ENCODE results near the gene GALNT6. TPM values are rescaled to one million over a fixed set of nuclear protein-coding genes. Genes with fewer than 3 reads are reported as not detected.

Gene GALNT6
- total and polyA plus RNA-seq, 2 experiments from 2014 or later, result 4.3 to 9.4 TPM

- no peak overlapping the region for H3K4me2 ChIP-seq (ENCODE audit: unreplicated experiment)
- in situ Hi-C loops (cut with MboI), result no loop called here
- no peaks in the 10 kb centered on the region for H3K27me3 ChIP-seq (replicated peaks; ENCODE audit: insufficient read depth)
- no peak overlapping the region for H2AFZ ChIP-seq
- 86 to 92% methylated on average over 4 of the region's 4 CpGs for WGBS, 2 experiments (ENCODE audit: low coverage in 1 of 2, low lambda C conversion rate in 2 of 2, missing lambda C conversion rate in 2 of 2)
- no peaks in the 10 kb centered on the region for H3K79me2 ChIP-seq (ENCODE audit: insufficient read depth)
- peaks cover 21% of the 10 kb centered on the region for H3K4me1 ChIP-seq (ENCODE audit: insufficient read depth)
- no peak overlapping the region for H3K9ac ChIP-seq
- H3K9me3 ChIP-seq (ENCODE audit: low read depth), result no peaks in the 10 kb centered on the region
- no peaks in the 10 kb centered on the region for H3K36me3 ChIP-seq (ENCODE audit: low read depth)
- no peaks in the 10 kb centered on the region for H4K20me1 ChIP-seq (ENCODE audit: insufficient read depth)
- DNase-seq, result no peak
- TF ChIP-seq EZH2phosphoT487 (IDR thresholded peaks at IDR 0.05; ENCODE audit: insufficient read depth, low read depth) (no peak), EZH2 (IDR thresholded peaks at IDR 0.05; ENCODE audit: insufficient read depth, poor library complexity, severe bottlenecking) (no peak)
- no peaks in the 10 kb centered on the region for H3K9me2 ChIP-seq (ENCODE audit: insufficient read depth)
- H3K27ac ChIP-seq, result no peak overlapping the region
- no peak overlapping the region for H3K4me3 ChIP-seq
- H3F3A ChIP-seq (ENCODE audit: insufficient read depth), result peaks cover 22% of the 10 kb centered on the region
Measured at GRCh38 chr12:51386351-51386750, 4.9 kb downstream of the GALNT6 start.

GRCh38 chr12:51383269-51383905, 7.8 kb downstream of the GALNT6 start:
- in situ Hi-C loops (cut with MboI), result no loop called here

GRCh38 chr12:51382173-51382572, 9.0 kb downstream of the GALNT6 start:
- H3K4me3 ChIP-seq, result no peak overlapping the region
- no peak overlapping the region for H3K4me2 ChIP-seq (ENCODE audit: unreplicated experiment)
- no peak for DNase-seq
- H3K36me3 ChIP-seq (ENCODE audit: low read depth), result no peaks in the 10 kb centered on the region
- H3K27me3 ChIP-seq (replicated peaks; ENCODE audit: insufficient read depth), result no peaks in the 10 kb centered on the region
- no peaks in the 10 kb centered on the region for H3K4me1 ChIP-seq (ENCODE audit: insufficient read depth)
- no peaks in the 10 kb centered on the region for H4K20me1 ChIP-seq (ENCODE audit: insufficient read depth)
- no peak for TF ChIP-seq EZH2 (IDR thresholded peaks at IDR 0.05; ENCODE audit: insufficient read depth, poor library complexity, severe bottlenecking)
- no peak for TF ChIP-seq EZH2phosphoT487 (IDR thresholded peaks at IDR 0.05; ENCODE audit: insufficient read depth, low read depth)
- H3K27ac ChIP-seq, result no peak overlapping the region
- 87 to 89% methylated on average over 7 of the region's 7 CpGs for WGBS, 2 experiments (ENCODE audit: low coverage in 1 of 2, low lambda C conversion rate in 2 of 2, missing lambda C conversion rate in 2 of 2)
- no peaks in the 10 kb centered on the region for H3K9me2 ChIP-seq (ENCODE audit: insufficient read depth)
- in situ Hi-C loops (cut with MboI), result no loop called here
- H3K9me3 ChIP-seq (ENCODE audit: low read depth), result no peaks in the 10 kb centered on the region
- no peaks in the 10 kb centered on the region for H3K79me2 ChIP-seq (ENCODE audit: insufficient read depth)
- H3K9ac ChIP-seq, result no peak overlapping the region
- no peaks in the 10 kb centered on the region for H3F3A ChIP-seq (ENCODE audit: insufficient read depth)
- H2AFZ ChIP-seq, result no peak overlapping the region

More at GRCh38 chr12:51383269-51383905, 7.8 kb downstream of the GALNT6 start:
- peaks cover 7% of the 10 kb centered on the region for H3F3A ChIP-seq (ENCODE audit: insufficient read depth)
- no peak overlapping the region for H3K4me3 ChIP-seq
- no peak overlapping the region for H3K4me2 ChIP-seq (ENCODE audit: unreplicated experiment)
- H3K27ac ChIP-seq, result no peak overlapping the region
- H3K9ac ChIP-seq, result no peak overlapping the region
- H3K9me3 ChIP-seq (ENCODE audit: low read depth), result no peaks in the 10 kb centered on the region
- H3K9me2 ChIP-seq (ENCODE audit: insufficient read depth), result no peaks in the 10 kb centered on the region
- no peak overlapping the region for H2AFZ ChIP-seq
- DNase-seq, result no peak
- H3K36me3 ChIP-seq (ENCODE audit: low read depth), result no peaks in the 10 kb centered on the region
- no peaks in the 10 kb centered on the region for H3K79me2 ChIP-seq (ENCODE audit: insufficient read depth)
- no peaks in the 10 kb centered on the region for H4K20me1 ChIP-seq (ENCODE audit: insufficient read depth)
- H3K27me3 ChIP-seq (replicated peaks; ENCODE audit: insufficient read depth), result no peaks in the 10 kb centered on the region
- WGBS, 2 experiments (ENCODE audit: low coverage in 1 of 2, low lambda C conversion rate in 2 of 2, missing lambda C conversion rate in 2 of 2), result 86 to 87% methylated on average over 6 of the region's 6 CpGs
- H3K4me1 ChIP-seq (ENCODE audit: insufficient read depth), result peaks cover 7% of the 10 kb centered on the region
- no peak for TF ChIP-seq EZH2 (IDR thresholded peaks at IDR 0.05; ENCODE audit: insufficient read depth, poor library complexity, severe bottlenecking)
- TF ChIP-seq EZH2phosphoT487 (IDR thresholded peaks at IDR 0.05; ENCODE audit: insufficient read depth, low read depth), result no peak

GRCh38 chr12:51381226-51382079, 9.8 kb downstream of the GALNT6 start:
- no peak overlapping the region for H3K9ac ChIP-seq
- WGBS, 2 experiments (ENCODE audit: low coverage in 1 of 2, low lambda C conversion rate in 2 of 2, missing lambda C conversion rate in 2 of 2), result 40 to 45% methylated on average over 5 of the region's 5 CpGs
- no peak overlapping the region for H2AFZ ChIP-seq
- H3K9me2 ChIP-seq (ENCODE audit: insufficient read depth), result no peaks in the 10 kb centered on the region
- TF ChIP-seq EZH2 (IDR thresholded peaks at IDR 0.05; ENCODE audit: insufficient read depth, poor library complexity, severe bottlenecking), result no peak
- no peak for TF ChIP-seq EZH2phosphoT487 (IDR thresholded peaks at IDR 0.05; ENCODE audit: insufficient read depth, low read depth)
- H3K4me1 ChIP-seq (ENCODE audit: insufficient read depth), result no peaks in the 10 kb centered on the region
- H3K4me3 ChIP-seq, result no peak overlapping the region
- H3K27ac ChIP-seq, result no peak overlapping the region
- H3K79me2 ChIP-seq (ENCODE audit: insufficient read depth), result no peaks in the 10 kb centered on the region
- DNase-seq, result peak; percentile 60
- H3F3A ChIP-seq (ENCODE audit: insufficient read depth), result no peaks in the 10 kb centered on the region
- no peaks in the 10 kb centered on the region for H3K9me3 ChIP-seq (ENCODE audit: low read depth)
- H4K20me1 ChIP-seq (ENCODE audit: insufficient read depth), result no peaks in the 10 kb centered on the region
- in situ Hi-C loops (cut with MboI), result no loop called here
- no peak overlapping the region for H3K4me2 ChIP-seq (ENCODE audit: unreplicated experiment)
- no peaks in the 10 kb centered on the region for H3K27me3 ChIP-seq (replicated peaks; ENCODE audit: insufficient read depth)
- no peaks in the 10 kb centered on the region for H3K36me3 ChIP-seq (ENCODE audit: low read depth)

Data from GM23248 (cell line).